Urothelium cell line (cell line): Measurements from ENCODE around the gene CNTNAP2.

ENCODE experiments used
- DNase-seq: peaks from one replicate; pipeline ENCODE4 v3.0.0; 2011; ENCODE audit warnings: low spot score, mixed read lengths
- FAIRE-seq: peaks from 2 replicates; lab custom pipeline; 2011; peaks lifted over from hg19 to GRCh38; lab: Jason Lieb, UNC

The CNTNAP2 gene

GRCh38 chr7:148337995-148338747, 2221.6 kb downstream of the CNTNAP2 start:
- DNase-seq (no peak), FAIRE-seq (no peak)

GRCh38 chr7:148340438-148341280, 2224.1 kb downstream of the CNTNAP2 start:
- FAIRE-seq (no peak), DNase-seq (no peak)

- DNase-seq, result no peak
- no peak for FAIRE-seq
Observed at GRCh38 chr7:148344406-148344805, 2227.8 kb downstream of the CNTNAP2 start.

- FAIRE-seq, result no peak
- DNase-seq, result no peak
Observed at GRCh38 chr7:148347981-148348380, 2231.4 kb downstream of the CNTNAP2 start.

- FAIRE-seq, result no peak
- DNase-seq, result no peak
Observed at GRCh38 chr7:148348466-148348865, 2231.9 kb downstream of the CNTNAP2 start.

- no peak for FAIRE-seq
Observed at GRCh38 chr7:148356303-148356702, 2239.7 kb downstream of the CNTNAP2 start.

GRCh38 chr7:148362541-148362940, 2245.9 kb downstream of the CNTNAP2 start:
- FAIRE-seq, result no peak
- DNase-seq, result no peak

More at GRCh38 chr7:148356303-148356702, 2239.7 kb downstream of the CNTNAP2 start:
- no peak for DNase-seq

- DNase-seq (no peak), FAIRE-seq (no peak)
Observed at GRCh38 chr7:148367731-148368475, 2251.3 kb downstream of the CNTNAP2 start.

- no peak for FAIRE-seq
- DNase-seq, result no peak
Observed at GRCh38 chr7:148368562-148368961, 2252.0 kb downstream of the CNTNAP2 start.

GRCh38 chr7:148371280-148371937, 2254.8 kb downstream of the CNTNAP2 start:
- FAIRE-seq, result no peak
- DNase-seq, result no peak

GRCh38 chr7:148374396-148375259, 2258.0 kb downstream of the CNTNAP2 start:
- no peak for FAIRE-seq
- no peak for DNase-seq

GRCh38 chr7:148379677-148380076, 2263.1 kb downstream of the CNTNAP2 start:
- no peak for DNase-seq
- FAIRE-seq, result no peak

- DNase-seq (no peak), FAIRE-seq (no peak)
Observed at GRCh38 chr7:148380596-148381419, 2264.2 kb downstream of the CNTNAP2 start.

- FAIRE-seq, result no peak
Observed at GRCh38 chr7:148382596-148382995, 2266.0 kb downstream of the CNTNAP2 start.

GRCh38 chr7:148383651-148384050, 2267.1 kb downstream of the CNTNAP2 start:
- DNase-seq (no peak), FAIRE-seq (no peak)

More at GRCh38 chr7:148382596-148382995, 2266.0 kb downstream of the CNTNAP2 start:
- DNase-seq, result no peak

- no peak for FAIRE-seq
- no peak for DNase-seq
Observed at GRCh38 chr7:148385009-148385682, 2268.5 kb downstream of the CNTNAP2 start.

- DNase-seq (no peak), FAIRE-seq (no peak)
Observed at GRCh38 chr7:148390381-148390780, 2273.8 kb downstream of the CNTNAP2 start.

- FAIRE-seq (no peak), DNase-seq (no peak)
Observed at GRCh38 chr7:148391591-148391990, 2275.0 kb downstream of the CNTNAP2 start.
